ENCODE data around the gene ZNF14. TPM values are rescaled to one million over a fixed set of nuclear protein-coding genes. Genes with fewer than 3 reads are reported as not detected.
"Not testable (repeated sequence)": the region's sequence is repeated elsewhere in the genome, so short reads cannot be mapped to it uniquely, and the experiment has no call there.

The ZNF14 gene
- total RNA-seq, 4 donors from 2014 or later = 5.6 to 29.1 (median 20.4) TPM

- Histone ChIP-seq H3K27ac (no peak overlapping the region), H3K4me1 (no peaks in the 10 kb centered on the region), H3K9me3 (peaks cover 0 to 93% of the 10 kb centered on the region in 2 donors), H3K4me3 (no peak overlapping the region), H3K27me3 (no peaks in the 10 kb centered on the region), H3K36me3 (no peaks in the 10 kb centered on the region)
- DNase-seq = no peak
- TF ChIP-seq CTCF (IDR thresholded peaks at IDR 0.05) (no peak), POLR2A (IDR thresholded peaks at IDR 0.05) (no peak)
- intact Hi-C loops (cut with DNase I; ENCODE audit: low total_unique reads) = no loop called here
These were observed 21.5 kb downstream of the ZNF14 start for GRCh38 chr19:19711306-19711933.

GRCh38 chr19:19710506-19710905 lies 22.4 kb downstream of the ZNF14 start:
- Histone ChIP-seq H3K27me3 (no peaks in the 10 kb centered on the region), H3K9me3 (peaks cover 0 to 93% of the 10 kb centered on the region in 2 donors), H3K27ac (no peak overlapping the region), H3K4me3 (no peak overlapping the region), H3K36me3 (no peaks in the 10 kb centered on the region), H3K4me1 (no peaks in the 10 kb centered on the region)
- TF ChIP-seq CTCF (IDR thresholded peaks at IDR 0.05) (no peak), POLR2A (IDR thresholded peaks at IDR 0.05) (no peak)
- no peak for DNase-seq
- intact Hi-C loops (cut with DNase I; ENCODE audit: low total_unique reads) = no loop called here

- Histone ChIP-seq H3K36me3 (no peaks in the 10 kb centered on the region), H3K27me3 (no peaks in the 10 kb centered on the region), H3K9me3 (peaks cover 0 to 81% of the 10 kb centered on the region in 2 donors), H3K27ac (no peak overlapping the region), H3K4me3 (no peak overlapping the region), H3K4me1 (no peaks in the 10 kb centered on the region)
- no peak for TF ChIP-seq POLR2A (IDR thresholded peaks at IDR 0.05)
- no peak for TF ChIP-seq CTCF (IDR thresholded peaks at IDR 0.05)
- intact Hi-C loops (cut with DNase I; ENCODE audit: low total_unique reads) = no loop called here
- no peak for DNase-seq
These were observed 28.1 kb downstream of the ZNF14 start for GRCh38 chr19:19704836-19705235.

- H3K36me3 ChIP-seq; H3K4me3 ChIP-seq; H3K27ac ChIP-seq; DNase-seq; H3K4me1 ChIP-seq; H3K27me3 ChIP-seq; intact Hi-C loops (cut with DNase I; ENCODE audit: low total_unique reads): not testable (repeated sequence)
- peaks cover 0 to 48% of the 10 kb centered on the region in 2 donors for H3K9me3 ChIP-seq
These were observed 32.4 kb downstream of the ZNF14 start for GRCh38 chr19:19700493-19700892.

GRCh38 chr19:19697589-19697988 lies 35.3 kb downstream of the ZNF14 start:
- H3K27ac ChIP-seq = no peak overlapping the region
- no peaks in the 10 kb centered on the region for H3K4me1 ChIP-seq
- intact Hi-C loops (cut with DNase I; ENCODE audit: low total_unique reads) = no loop called here
- H3K27me3 ChIP-seq = no peaks in the 10 kb centered on the region
- H3K4me3 ChIP-seq = no peak overlapping the region
- peaks cover 0 to 28% of the 10 kb centered on the region in 2 donors for H3K9me3 ChIP-seq
- TF ChIP-seq CTCF (IDR thresholded peaks at IDR 0.05) (no peak), POLR2A (IDR thresholded peaks at IDR 0.05) (no peak)
- DNase-seq = no peak
- H3K36me3 ChIP-seq = no peaks in the 10 kb centered on the region

GRCh38 chr19:19696386-19696785 lies 36.5 kb downstream of the ZNF14 start:
- DNase-seq = no peak
- no peaks in the 10 kb centered on the region for H3K36me3 ChIP-seq
- no peak overlapping the region for H3K4me3 ChIP-seq
- TF ChIP-seq POLR2A (IDR thresholded peaks at IDR 0.05) = no peak
- TF ChIP-seq CTCF (IDR thresholded peaks at IDR 0.05) = no peak
- H3K9me3 ChIP-seq = peaks cover 0 to 19% of the 10 kb centered on the region in 2 donors
- intact Hi-C loops (cut with DNase I; ENCODE audit: low total_unique reads) = no loop called here
- H3K27ac ChIP-seq = no peak overlapping the region
- no peaks in the 10 kb centered on the region for H3K27me3 ChIP-seq
- H3K4me1 ChIP-seq = no peaks in the 10 kb centered on the region
